Stimulated activated CD4-positive, alpha-beta T cell treated with anti-CD3 and anti-CD28 coated beads, TNF-alpha, amount 100 ng/mL, for 4 hours (primary cell): ENCODE measurements around the gene PIGH.
"Not testable (repeated sequence)": the region's sequence is repeated elsewhere in the genome, so short reads cannot be mapped to it uniquely, and the experiment has no call there.

Experiments
- DNase-seq, 3 experiments: peaks; one replicate each; pipeline ENCODE4 v3.0.0-alpha.2; 2020; ENCODE audit warnings: low read depth in 3 of 3

PIGH gene

DNA sequence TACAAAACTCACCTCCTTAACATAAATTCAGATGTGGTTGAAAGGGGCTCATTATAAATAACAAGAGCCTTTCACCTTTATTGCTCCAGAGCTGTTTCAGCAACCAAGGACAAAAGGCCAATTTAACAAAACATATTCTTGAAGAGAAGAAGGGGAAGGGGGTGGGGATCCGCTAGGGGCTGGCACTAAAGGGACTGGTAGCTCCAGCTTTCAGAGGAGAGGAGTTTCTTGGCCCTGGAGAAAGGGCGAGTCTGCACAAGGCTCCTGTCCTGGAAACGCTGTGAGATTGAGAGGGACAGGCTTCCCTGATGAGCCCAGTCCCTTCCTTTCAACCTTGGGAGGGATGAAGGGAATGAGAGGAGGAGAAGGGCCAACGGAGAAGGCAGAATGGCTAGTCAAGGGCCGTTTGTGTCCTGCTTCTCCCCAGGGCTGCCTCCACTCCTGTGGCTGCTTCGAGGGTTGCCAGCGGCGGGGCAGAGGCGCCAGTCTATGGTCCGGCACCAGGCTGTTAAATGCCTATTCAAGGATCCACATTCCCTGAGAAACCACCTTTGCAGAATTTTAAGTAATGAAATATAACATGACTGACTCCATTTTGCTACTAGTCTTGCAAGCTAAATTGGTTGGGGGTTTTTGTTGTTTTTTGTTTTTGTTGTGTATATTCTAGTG, 9.7 kb upstream of the PIGH start:
- DNase-seq: no peak

DNA sequence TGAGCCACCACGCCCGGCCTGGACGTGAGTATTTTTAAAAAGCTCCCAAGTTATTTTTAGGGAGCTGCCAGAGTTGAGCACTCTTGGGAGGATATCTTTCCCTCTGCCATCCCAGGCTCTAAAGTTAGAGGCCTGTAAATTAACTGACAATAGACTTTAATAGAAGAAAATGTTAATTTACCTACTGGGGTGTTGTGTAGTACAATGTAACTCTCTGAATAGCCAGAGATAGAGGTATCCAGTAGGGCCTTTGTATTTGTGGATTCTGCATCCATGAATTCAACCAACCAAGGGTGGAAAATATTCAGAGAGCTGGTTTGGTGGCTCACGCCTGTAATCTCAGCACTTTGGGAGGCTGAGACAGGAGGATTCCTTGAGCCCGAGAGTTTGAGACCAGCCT, 7.6 kb upstream of the PIGH start:
- no peak for DNase-seq

DNA sequence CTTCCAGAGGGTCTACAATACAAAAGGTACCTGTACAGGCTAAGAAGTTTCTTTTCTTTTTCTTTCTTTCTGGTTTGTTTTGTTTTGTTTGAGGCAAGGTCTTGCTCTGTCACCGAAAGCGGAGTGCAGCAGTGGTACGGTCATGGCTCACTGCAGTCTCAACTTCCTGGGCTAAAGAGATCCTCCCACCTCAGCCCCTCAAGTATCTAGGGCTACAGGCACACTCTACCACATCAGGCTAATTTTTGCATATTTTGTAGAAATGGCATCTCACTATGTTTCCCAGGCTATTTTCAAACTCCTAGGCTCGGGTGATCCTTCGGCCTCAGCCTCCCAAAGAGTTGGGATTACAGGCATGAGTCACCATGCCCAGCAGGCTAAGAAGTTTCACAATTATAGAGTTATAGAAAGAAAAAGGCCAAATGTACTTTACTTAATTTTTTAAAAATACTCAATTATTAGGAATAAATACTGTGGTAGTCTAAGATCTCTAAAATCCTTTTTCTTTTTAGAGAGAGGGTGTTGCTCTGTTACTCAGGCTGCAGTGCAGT, 3.0 kb upstream of the PIGH start:
- no peak for DNase-seq

DNA sequence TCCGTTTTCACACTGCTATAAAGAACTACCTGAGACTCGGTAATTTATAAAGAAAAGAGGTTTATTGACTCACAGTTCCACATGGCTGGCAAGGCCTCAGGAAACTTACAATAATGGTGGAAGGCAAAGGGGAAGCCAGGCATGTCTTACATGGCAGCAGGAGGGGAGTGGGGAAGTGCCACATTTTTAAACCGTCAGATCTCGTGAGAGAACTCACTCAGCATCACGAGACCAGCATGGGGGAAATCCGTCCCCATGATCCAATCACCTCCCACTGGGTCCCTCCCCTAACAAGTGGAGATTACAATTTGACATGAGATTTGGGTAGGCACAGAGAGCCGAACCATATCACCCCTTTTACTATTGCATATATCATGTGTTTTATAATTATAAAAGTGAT, 2.0 kb upstream of the PIGH start:
- no peak for DNase-seq

DNA sequence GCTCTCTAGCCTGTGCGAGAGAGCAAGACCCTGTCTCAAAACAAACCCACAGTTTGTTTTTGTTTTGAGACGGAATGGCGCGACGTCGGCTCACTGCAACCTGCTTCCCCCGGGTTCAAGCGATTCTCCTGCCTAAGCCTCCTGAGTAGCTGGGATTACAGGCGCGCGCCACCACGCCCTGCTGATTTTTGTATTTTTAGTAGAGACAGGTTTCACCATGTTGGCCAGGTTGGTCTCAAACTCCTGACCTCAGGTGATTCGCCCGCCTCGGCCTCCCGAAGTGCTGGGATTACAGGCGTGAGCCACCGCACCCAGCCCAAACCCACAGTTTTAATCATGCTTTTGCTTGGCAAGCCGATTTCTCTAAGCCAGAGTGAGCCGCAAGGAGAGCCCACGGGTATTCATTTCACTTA, 500 bp upstream of the PIGH start:
- not testable (repeated sequence) for DNase-seq

DNA sequence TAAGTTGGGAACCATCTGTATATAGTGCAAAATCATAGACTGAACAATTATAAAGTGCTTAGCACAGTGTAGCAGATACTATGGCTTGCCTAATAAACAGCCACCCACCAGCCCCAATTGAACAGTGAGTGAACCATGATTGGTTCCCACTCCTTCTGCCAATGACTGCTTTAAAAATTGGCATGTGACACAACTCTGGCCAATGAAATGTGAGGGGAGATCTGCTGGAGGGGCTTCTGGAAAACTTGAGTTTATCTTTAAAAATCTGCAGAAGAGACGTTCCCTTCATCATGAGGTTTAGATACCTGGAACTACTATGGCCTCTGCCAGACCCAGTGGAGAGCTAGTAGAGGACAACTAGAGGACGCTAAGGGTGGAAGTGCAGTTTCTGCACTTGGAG, 4.7 kb downstream of the PIGH start:
- no peak for DNase-seq

DNA sequence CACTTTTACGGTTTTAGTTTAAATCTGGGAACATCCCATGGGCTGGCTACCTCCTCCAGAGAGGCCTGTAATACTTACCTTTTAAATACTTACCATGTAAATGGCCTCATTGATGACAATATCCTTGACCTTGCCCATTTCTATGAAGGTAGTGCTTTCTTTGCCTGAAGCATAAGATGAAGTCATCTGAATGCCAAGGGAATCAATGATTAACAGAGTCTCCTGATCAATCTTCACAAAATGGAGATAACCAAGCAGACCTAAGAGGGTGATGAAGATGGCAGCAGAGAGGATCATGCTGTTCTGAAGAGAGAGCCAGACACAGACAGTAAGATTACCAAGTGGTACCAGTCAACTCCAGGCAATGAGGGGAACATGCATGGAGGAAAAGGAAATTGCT, 6.4 kb downstream of the PIGH start:
- DNase-seq: not testable (repeated sequence)

DNA sequence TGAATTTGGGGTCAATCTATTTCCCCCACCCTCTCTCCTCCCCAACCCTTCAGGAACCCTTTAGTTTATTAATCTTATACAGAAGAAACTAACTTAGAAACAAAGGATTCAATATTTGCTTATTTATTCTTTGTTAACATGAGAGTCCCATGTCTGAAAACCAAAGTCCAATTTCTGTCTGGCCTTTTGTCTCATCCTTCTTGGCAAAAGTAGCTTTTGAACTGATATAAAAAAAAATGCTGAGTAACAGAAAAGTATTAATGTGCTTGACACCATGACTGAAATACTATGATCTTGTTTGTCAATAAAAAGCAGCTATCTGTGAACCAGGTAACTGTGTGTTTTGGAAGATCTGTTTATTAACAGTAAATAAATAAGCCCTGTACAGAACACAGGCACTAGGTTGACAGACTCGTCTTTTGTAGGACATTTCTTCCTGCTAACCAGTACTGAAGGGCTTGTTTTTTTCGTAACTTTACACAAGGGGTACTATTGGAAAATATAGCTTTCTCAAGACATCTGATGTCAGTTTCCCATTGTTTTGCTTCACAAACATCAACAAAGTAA, 10.8 kb downstream of the PIGH start:
- no peak for DNase-seq

DNA sequence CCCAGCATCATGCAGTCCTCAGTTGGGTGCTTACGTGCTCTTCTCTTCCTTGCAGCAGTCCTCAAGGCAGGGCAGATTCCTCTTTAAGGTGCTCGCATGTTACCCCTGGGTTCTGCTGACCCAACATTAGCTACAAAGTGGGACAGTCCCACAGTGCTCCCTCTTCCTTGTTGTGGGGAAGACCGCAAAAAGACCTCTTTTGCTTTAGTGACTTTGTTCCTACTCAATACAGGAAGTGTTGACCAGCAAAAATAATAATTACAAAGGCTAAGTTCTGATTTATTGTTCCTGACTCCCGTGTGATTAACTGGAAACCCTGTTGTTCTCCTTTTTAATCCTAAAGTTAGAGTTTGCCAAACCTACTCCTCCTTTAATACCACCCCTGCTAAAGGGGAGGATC, 13.7 kb downstream of the PIGH start:
- no peak for DNase-seq

DNA sequence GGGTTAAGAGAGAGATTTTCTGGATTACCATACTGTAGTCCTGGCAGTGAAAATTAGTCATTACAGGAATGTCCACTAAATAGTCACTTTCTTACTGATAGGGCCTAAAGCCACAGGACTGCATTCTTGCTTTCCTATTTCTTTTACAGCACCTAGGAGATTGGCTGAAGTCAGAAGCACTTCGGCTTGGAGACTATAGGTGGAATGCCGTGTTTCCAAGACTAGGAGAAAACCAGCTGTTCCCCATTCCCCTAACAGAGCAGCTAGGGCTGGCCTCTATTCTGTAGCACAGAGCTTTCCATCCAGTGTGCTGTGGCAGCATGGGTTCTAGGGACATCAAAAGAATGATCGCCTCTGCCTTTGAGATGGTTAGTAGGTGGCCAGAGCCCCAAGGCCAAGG, 15.1 kb downstream of the PIGH start:
- no peak for DNase-seq

DNA sequence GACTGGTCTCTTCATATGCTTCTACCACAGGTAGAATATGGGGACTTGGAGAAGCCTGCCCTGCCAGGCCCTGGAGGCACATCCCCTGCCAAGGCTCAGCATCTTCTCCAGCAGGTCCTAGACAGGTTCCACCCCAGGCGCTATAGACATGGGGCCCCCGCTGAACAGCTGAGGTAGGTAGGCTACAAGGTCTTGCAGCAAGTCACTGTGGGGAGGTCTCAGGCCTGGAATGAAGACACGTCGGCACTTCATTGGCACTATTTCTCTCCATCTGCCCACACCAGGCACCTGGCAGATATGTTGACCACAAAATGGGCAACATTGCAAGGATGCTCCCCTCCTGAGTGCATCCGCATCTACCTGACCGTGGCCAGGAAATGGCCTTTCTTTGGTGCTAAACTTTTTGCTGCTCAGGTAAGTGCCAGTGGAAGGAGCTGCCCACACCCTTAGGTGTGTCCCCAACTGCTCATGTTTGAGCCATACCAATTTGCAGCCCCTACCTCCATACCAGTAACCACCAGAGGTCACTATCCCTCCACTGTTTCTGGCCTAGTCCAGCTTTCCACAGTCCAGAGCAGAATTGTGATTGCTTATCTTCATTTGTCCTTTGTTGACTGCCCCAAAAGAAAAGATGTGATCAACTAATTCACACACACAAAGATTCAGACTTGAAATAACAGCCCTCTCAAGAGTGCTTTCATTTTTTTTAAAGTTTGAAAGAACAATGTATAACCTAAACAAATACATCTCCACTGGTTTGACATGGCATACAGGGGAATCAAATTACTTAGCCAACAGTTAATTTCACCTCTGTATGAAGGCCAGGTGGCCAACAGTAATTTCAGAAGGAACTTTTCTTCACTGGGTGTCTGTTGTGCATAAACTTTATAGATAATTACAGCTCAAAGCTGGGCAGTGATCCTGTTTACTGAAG, 16.1 kb downstream of the PIGH start:
- DNase-seq: no peak

DNA sequence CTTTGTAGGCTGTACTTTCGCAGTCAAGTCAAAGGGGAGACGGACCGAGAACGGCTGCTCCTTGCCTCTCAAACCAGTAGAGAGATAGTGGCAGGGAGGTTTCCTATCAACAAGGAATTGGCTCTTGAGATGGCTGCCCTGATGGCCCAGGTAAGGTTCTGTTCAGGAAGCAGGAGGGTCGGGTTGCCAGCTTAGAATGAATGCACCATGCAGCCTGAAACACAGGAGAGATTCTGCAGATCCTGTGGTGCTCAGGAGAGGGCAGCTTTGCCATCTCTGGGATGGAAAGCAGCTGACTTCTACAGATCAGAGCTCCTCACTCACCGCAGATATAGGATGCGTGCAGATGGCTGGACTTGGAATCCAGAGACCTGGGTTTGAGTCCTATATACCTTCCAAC, 18.0 kb downstream of the PIGH start:
- DNase-seq: no peak

DNA sequence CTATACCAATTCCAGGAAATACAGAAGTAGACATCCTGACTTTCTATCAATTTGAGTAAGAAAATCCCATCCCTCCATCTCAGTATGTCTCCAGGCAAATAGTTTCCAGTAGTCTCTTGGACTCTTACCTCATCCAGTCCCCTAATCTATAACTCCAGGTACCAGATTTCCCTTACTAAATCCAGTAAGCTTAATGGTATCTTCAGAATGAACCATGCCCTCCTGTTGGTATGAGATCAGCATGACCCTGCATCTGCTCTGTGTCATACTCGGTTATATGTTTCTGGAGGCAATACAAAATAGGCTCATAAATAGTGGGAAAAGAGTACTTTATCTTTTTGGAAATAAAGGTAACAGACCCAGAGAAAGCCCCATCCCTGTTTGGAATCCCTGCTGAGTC, 18.4 kb downstream of the PIGH start:
- no peak for DNase-seq

DNA sequence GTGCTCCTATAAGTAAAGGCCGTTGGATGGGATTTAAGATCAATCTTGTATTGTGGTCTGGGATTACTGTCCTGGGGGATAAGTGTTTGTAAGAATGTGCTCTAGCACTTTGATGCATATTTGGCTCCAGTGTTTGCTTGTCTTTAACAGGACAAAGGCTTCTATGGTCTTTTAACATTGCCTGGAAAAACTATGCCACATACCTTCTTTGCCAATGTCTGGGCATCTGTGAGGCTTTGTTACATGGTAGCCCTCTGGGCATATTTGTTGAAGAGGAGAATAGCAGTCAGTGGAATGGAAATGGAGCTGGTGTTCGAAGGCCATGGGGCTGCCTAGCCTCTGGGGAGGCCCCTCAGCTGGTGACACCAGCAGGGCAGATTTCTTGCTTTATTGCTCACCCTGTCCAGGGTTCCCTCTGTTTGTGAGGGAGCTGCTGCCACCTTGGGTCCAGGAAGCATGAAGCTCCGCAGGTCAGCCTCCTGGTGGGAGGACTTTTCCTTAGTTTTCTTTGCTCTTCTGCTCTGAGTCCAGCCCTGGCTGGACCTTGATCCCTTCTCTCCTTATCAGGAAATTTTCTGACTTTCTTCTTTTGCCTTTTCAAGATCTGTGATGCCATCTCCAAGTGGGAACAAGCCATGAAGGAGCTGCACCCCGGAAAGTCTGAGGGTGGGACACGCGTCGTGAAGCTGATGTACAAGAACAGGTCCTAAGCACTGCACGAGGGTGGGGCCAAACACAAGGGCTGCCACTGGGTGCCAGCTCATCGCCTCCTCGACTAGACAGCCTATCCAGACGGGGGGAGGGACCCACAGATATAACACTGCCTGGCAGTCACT, 19.5 kb downstream of the PIGH start:
- no peak for DNase-seq

DNA sequence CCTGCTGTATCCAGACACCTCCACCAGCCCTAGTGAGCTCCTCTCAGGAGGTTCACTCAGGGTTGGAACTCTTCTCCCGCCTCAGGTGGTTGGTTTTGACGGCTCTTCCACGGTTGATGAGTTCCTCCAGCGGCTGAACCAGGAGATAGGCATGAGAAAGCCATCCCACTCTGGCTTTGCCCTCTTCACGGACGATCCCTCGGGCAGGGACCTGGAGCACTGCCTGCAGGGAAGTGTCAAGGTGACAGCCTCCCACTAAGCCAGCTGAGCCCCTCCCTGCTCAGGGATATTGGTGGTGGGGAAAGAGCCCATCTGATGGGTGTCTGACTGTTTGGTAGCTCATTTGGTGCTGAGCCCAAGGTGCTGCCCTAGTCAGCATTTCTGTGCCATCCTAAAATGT, 20.4 kb downstream of the PIGH start:
- no peak for DNase-seq

DNA sequence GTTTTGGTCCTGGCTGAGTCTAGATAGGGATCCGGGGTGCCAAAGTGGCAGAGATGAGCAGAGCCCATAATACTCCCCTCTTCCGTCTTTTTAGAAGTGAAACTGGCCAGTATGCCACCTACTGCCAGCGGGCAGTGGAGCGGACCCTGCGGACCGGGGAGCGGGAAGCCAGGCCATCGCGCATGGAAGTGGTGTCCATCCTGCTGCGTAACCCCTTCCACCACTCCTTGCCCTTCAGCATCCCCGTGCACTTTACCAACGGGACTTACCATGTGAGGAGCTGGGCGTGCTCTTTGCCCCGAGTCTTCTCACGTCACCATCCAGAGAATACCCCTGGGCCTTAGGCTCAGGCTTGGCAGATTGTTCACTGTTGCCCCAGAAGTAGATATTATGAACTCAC, 21.0 kb downstream of the PIGH start:
- no peak for DNase-seq

DNA sequence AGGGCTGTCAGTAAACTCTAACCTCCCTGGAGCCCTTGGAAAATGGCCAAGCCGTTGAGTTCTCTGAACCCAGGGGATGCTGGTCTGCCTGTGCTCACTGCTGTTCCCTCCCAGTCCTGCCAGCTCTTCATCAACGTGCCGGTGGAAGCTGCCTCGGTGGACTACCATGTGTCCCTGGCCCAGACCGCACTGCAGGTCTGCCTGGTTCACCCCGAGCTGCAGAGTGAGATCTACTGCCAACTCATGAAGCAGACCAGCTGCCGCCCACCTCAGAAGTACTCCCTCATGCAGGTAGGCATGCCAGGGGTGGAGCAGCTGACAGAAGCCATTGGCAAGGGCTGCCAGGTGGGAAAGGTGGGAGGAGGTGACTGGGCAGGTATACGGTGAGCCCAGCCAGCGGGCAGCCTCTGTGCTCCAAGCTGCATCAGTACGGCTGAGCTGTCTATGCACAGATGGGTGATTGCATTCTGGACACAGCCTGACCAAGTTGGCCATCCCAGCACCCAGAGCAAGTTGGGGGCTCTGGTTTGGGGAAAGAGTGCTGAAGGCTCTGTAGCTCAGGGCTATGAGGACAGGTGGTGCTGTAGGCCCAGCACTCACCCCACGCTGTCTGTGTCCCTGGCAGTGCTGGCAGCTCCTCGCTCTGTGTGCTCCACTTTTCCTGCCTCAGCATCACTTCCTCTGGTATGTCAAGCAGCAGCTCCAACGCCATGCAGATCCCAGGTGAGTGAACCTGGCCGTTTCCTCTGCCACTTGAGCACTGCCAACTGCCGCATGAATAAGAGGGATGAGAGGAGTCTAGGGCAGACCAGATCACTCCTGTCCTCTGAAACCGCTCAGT, 21.9 kb downstream of the PIGH start:
- DNase-seq: no peak

DNA sequence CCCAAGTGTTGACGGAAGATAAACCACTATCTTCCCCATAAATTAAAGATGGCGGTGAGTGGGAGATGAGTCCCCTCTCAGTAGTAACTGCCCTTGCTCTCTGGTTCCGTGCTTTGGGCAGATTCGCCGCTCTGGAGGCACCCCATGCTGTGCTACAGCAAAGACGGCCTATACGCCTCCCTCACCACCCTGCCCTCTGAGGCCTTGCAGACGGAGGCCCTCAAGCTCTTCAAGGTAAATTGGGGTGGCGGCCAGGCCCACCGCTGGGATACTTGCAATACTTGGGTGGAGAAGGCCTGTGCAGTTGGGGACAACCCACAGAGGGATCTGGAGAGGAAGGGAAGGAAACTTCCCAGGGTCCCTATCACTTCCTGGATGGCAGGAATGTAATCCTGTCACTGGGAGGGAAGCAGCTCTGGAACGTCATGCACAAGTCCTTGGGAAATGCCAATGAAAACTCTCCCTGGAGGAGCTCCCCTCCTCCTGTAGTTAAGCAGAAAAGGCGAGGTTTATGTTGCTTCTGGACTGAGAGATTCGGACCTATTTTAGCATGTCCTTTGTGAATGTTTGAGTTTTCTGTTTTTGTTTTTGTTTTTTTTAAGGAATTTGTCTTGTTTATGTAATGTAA, 22.8 kb downstream of the PIGH start:
- DNase-seq: no peak

DNA sequence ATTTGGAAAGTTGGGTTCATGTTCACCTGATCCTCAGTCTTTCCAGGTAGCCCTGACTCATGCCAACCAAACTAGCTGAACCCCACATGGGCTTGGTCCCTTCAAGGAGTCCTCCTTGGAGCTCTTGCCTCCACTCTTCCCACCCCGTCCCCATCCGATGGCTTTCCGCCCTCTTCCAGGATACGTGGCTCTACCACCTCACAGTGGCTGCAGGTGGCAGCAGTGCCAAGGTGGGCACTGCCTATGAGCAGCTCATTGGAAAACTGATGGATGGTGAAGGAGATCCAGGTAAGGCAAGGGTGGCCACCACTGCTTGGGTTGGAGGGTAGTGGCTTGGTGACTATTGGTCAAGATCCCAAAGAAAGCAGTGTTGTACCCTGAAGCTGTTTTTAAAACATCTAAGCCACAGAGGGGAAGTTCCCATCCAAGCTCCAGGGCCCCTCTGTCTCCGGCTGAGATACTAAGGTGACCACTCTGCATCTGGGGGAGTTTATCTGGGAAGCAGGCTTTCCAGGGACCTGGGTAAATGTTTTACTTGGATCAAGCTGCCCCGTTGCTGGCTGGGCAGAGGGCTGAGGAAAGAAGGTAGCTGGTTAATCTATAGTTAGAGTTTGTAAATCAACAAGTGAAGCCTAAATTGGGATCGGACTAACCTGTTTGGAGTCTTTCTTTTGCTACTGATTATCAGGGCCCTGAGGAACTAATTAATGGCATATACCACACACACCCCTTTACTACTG, 23.7 kb downstream of the PIGH start:
- DNase-seq: no peak

DNA sequence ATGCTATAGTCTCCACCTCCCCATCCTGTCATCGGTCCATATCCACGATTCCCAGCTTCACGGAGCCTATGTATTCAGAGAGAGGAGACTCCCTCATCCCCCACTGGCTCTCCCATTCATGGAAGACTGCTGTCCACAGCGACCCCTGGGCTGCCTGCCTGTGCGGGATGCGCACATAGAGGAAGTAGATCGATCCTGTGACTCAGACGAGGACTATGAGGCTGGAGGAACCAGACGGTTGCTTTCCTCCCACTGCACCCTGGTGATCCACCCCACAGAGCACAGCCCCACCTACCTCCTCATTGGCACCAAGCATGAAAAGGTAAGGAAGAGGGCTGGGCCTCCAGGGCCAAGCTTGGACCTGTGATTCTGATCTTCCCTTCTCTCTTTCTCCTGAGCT, 24.4 kb downstream of the PIGH start:
- no peak for DNase-seq
